HG03457 (cell line): Measurements from ENCODE around the gene USP19.
A peak's percentile ranks its signal among the peaks of the same experiment; 100 is the strongest.

ENCODE experiments used
- ATAC-seq: cut with Tn5 transposase; IDR thresholded peaks from one replicate; pipeline ENCODE4 v1.9.1; 2021; ENCODE audit warnings: moderate number of reproducible peaks; ENCODE audit not compliant: unreplicated experiment

Gene USP19

GRCh38 chr3:49104052-49104426, 16.6 kb downstream of the USP19 start:
- no peak for ATAC-seq

DNA sequence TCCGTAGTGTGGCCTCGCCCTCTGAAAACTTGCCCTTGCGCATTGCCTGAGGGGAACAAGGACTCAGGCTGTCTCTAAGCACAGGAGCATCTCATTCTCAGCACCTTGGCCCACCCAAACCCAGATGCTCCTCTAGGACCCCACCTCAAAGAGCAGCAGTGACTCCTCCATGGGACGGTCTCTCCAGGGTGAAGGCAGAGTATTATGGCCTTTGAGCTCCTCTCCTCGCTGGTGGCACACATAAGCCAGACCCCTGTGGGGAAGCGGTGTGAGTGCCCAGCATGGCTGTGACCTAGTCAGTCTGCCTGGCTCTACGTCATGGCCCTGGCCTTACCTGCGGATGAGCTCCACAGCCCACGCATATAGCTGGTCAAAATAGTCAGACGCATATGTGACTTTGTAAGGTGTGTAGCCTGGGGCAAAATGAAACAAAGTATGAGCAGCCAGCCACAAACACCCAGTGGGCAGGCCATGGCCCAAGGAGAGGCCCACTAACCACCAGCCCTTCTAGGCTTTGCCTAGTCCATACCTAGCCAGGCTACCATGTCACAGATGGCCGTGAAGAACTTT, 20.5 kb downstream of the USP19 start:
- no peak for ATAC-seq

DNA sequence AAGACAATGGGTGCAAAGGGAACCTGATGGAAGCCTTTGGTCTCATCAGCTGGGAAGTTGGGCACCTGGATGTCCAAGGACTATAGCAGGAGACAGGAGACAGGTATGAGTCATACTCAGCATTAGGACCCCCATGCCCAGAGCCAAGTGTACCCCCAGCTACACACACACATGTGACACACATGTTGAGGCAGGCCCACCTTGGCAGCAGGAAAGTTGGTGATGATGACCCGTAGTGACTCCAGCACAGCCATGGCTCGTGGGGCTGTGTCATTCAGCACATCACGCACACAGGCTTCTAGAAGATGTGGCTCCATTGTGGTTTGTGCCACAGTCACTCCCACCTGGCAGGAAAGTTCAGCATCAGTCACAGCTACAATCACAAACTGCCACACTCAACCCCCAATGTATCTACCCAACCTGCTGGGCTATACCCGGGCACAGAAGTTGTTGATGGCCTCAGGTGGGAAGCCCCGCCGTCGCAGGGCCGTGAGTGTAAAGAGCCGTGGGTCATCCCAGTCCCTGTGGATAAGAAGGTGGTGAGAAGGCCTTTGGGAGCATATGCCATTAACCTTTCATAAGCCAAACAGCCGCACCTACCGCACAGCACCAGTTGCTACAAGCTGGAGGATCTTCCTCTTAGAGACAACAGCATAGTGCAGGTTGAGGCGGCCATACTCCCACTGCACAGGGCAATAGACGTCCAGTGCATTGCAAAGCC, 21.6 kb downstream of the USP19 start:
- no peak for ATAC-seq

GRCh38 chr3:49098429-49098828, 22.2 kb downstream of the USP19 start:
- no peak for ATAC-seq

DNA sequence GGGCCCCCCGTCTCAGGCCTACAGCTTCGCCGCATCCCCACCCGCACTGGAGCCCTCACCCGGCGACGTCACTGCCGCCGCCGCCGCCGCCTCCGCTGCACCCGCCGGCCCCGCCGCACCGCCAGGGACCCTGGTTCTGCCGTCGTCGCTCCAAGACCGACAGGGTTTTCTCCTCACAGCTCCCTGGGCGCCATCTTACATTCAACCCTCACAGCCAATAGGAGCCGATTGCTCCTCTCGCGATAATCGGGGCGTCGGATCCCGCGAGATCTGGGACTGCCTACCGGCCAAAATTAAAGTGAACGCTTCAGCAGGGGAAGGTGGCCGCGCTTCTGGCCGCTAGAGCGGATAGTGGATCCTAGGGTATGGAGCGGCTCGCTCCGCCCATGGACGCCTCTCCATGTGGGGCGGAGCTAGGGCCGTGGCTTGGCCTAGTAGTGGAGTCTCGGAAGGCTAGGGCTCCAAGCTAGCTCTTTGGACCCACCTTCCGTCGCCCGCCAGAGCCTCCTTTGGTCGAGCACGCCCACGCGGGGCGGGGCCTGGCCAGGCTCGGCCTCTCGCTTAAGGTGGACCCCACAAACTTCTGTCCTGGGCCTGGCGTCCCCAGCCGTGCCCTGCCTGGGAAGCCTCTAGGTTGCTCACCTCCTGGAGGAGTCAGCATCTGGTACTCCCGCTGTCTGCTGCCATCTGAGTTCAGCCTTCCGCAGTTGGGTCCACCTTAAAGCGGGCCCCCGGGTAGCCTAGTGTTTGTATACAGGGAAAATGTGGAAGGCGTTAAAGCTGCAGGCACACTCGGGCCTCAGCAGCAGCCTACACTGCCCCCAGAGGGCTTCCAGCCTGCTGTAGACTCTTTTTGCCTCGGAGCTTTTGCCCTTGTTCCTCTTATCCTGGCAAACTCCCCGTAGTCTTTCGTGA, 26.5 kb downstream of the USP19 start, which contains the start of gene QRICH1:
TSS of gene QRICH1 (minus strand) at position 219 of the 915 bp plus-strand sequence. CDS start 17,054 bp downstream, outside the sequence.
- ATAC-seq = peak; percentile 57

- peak; percentile 32 for ATAC-seq
Measured at GRCh38 chr3:49092938-49093852, 27.4 kb downstream of the USP19 start.

DNA sequence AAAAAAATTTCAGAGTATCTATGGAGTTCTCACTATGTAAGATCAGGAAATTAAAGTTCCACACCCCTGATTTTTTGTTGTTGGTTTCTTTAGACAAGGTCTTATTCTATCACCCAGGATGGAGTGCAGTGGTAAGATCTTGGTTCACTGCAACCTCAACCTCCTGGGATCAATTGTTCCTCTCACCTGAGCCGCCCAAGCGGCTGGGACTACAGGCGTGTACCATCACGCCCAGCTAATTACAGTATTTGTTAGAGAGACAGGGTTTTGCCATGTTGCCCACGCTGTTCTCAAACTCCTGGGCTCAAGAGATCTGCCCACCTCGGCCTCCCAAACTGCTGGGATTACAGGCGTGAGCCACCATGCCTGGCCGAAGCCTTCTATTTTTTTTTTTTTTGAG, 39.2 kb downstream of the USP19 start:
- no peak for ATAC-seq

- ATAC-seq = no peak
Measured at GRCh38 chr3:49079270-49079669, 41.4 kb downstream of the USP19 start.

- no peak for ATAC-seq
Measured at GRCh38 chr3:49076646-49077045, 44.0 kb downstream of the USP19 start.

DNA sequence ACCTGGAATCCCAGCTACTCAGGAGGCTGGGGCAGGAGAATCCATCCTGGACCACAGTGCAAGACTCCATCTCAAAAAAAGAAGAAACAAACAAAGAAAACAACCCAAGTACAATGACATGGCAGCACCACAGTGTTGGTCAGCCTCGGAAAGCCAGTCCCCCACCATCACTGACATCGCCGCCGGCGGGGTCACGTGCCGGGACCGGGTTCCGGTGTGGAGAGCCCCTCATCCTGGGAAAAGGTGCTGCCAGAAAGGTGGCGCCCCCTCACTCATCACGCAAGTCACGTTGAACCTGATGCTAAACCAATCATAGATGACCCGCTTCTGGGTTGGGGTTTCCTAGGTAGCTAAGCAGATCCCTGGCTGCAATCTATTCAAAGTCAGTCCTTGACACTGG, 44.5 kb downstream of the USP19 start:
- no peak for ATAC-seq
